ENCODE results near the gene GJA4. TPM values are rescaled to one million over a fixed set of nuclear protein-coding genes. Genes with fewer than 3 reads are reported as not detected.

GJA4 gene
- total RNA-seq, 2 donors from 2014 or later, result 3.8 to 15.9 TPM

DNA sequence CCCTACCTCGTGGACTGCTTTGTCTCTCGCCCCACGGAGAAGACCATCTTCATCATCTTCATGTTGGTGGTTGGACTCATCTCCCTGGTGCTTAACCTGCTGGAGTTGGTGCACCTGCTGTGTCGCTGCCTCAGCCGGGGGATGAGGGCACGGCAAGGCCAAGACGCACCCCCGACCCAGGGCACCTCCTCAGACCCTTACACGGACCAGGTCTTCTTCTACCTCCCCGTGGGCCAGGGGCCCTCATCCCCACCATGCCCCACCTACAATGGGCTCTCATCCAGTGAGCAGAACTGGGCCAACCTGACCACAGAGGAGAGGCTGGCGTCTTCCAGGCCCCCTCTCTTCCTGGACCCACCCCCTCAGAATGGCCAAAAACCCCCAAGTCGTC, 2.0 kb downstream of the GJA4 start:
- Histone ChIP-seq H3K27me3 (replicated peaks; ENCODE audit: insufficient read depth) (peaks cover 6% of the 10 kb centered on the region), H3K27ac (no peak overlapping the region), H3K36me3 (no peaks in the 10 kb centered on the region), H3K4me3 (no peak overlapping the region), H3K4me1 (replicated peaks) (no peaks in the 10 kb centered on the region), H3K9me3 (no peaks in the 10 kb centered on the region)
- WGBS, result 90% methylated on average over 12 of the region's 12 CpGs
- no peak for TF ChIP-seq POLR2A (IDR thresholded peaks at IDR 0.05)
- no peak for TF ChIP-seq CTCF (IDR thresholded peaks at IDR 0.05)
- TF ChIP-seq POLR2AphosphoS5 (IDR thresholded peaks at IDR 0.05), result no peak
- intact Hi-C loops (cut with DNase I), result no loop called here
- no peak for DNase-seq (ENCODE audit: low spot score)

DNA sequence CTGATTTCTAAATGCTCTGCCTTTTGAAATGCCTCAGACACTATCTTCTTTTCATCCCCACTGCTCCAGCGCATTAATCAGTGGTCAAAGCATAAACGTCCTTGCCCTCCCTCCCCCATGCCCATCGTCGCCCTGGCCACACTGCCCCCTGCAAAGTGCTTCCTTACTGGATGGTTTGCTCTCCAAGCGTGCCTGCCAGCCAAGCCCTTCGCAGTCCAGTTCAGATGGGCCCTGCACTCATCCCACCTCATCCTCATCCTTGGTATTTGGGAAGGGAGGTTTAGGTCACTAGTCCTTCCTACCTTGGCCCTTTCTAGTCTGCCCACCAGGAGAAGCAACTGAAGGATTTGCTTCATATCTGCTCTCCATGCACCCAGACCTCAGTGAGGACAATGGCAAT, 3.1 kb downstream of the GJA4 start:
- H3K4me3 ChIP-seq, result no peak overlapping the region
- no peak for DNase-seq (ENCODE audit: low spot score)
- intact Hi-C loops (cut with DNase I), result no loop called here
- H3K27me3 ChIP-seq (replicated peaks; ENCODE audit: insufficient read depth), result peaks cover 6% of the 10 kb centered on the region
- no peaks in the 10 kb centered on the region for H3K36me3 ChIP-seq
- H3K9me3 ChIP-seq, result no peaks in the 10 kb centered on the region
- H3K4me1 ChIP-seq (replicated peaks), result no peaks in the 10 kb centered on the region
- WGBS, result 77% methylated on average over 6 of the region's 6 CpGs
- H3K27ac ChIP-seq, result no peak overlapping the region
- no peak for TF ChIP-seq CTCF (IDR thresholded peaks at IDR 0.05)
- no peak for TF ChIP-seq POLR2AphosphoS5 (IDR thresholded peaks at IDR 0.05)
- no peak for TF ChIP-seq POLR2A (IDR thresholded peaks at IDR 0.05)

DNA sequence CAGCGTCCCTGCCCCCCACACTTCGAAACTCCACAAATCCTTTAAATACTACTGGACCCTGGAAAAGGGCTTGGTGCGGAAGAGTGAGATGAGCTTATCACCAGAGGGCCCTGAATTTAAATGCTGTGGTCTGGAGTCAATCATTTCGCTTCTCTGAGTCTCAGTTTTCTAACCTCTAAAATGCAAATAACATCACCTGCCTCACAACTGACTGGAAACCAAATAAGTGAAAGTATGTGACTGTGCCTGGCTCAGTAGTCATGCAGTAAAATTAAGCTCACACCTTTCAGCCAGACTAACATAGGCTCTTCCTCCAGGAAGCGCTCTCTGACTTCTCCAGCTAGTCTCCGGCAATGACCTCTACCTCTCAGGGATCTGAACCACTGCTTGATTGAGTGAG, 4.2 kb downstream of the GJA4 start:
- Histone ChIP-seq H3K27ac (no peak overlapping the region), H3K4me3 (no peak overlapping the region), H3K27me3 (replicated peaks; ENCODE audit: insufficient read depth) (peaks cover 6% of the 10 kb centered on the region), H3K4me1 (replicated peaks) (no peaks in the 10 kb centered on the region), H3K9me3 (no peaks in the 10 kb centered on the region), H3K36me3 (no peaks in the 10 kb centered on the region)
- intact Hi-C loops (cut with DNase I), result no loop called here
- TF ChIP-seq POLR2A (IDR thresholded peaks at IDR 0.05), result no peak
- no peak for TF ChIP-seq POLR2AphosphoS5 (IDR thresholded peaks at IDR 0.05)
- TF ChIP-seq CTCF (IDR thresholded peaks at IDR 0.05), result no peak
- WGBS, result 86% methylated on average over 6 of the region's 6 CpGs
- DNase-seq (ENCODE audit: low spot score), result no peak

DNA sequence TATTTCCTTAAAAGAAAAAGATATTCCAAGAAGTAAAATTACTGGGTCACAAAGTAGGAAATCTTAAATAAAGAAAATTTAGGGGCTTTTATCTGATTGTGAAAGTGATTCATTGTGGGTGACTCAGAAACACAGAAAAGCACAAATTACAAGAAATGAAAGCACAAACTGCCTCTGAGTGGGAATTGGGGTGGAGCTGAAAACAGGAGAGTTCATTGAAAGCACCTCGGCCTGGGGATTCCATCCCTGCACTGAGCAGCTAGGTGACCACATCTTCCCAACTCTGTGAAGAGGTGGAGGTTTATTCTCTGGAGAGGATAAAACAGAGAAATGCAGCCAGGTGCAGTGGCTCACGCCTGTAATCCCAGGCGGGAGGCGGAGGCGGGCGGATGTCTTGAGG, 7.4 kb downstream of the GJA4 start:
- no peak for TF ChIP-seq CTCF (IDR thresholded peaks at IDR 0.05)
- no peaks in the 10 kb centered on the region for H3K36me3 ChIP-seq
- no peaks in the 10 kb centered on the region for H3K27me3 ChIP-seq (replicated peaks; ENCODE audit: insufficient read depth)
- WGBS, result 86% methylated on average over 6 of the region's 6 CpGs
- intact Hi-C loops (cut with DNase I), result no loop called here
- no peak overlapping the region for H3K4me3 ChIP-seq
- H3K27ac ChIP-seq, result no peak overlapping the region
- DNase-seq (ENCODE audit: low spot score), result no peak
- H3K4me1 ChIP-seq (replicated peaks), result no peaks in the 10 kb centered on the region
- H3K9me3 ChIP-seq, result no peaks in the 10 kb centered on the region

DNA sequence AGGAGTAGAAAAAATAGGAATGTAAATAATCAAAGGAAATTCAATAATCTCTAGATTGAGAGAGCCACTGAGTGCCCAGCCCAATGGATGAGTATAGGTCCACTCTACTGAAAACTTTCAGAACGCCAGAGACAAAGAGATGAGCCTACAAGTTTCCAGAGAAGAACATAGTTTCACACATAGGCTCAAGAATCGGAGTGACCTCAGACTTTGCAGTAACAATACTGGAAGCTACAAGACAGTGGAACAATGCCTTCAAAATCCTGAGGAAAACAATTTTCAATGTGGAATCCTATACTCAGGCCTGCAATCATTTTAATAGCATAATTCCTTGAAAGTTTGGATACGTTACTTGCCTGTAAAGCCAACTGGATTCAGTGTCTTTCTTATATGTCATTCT, 11.0 kb downstream of the GJA4 start:
- Histone ChIP-seq H3K9me3 (no peaks in the 10 kb centered on the region), H3K27me3 (replicated peaks; ENCODE audit: insufficient read depth) (no peaks in the 10 kb centered on the region), H3K27ac (no peak overlapping the region), H3K4me1 (replicated peaks) (no peaks in the 10 kb centered on the region), H3K36me3 (no peaks in the 10 kb centered on the region), H3K4me3 (no peak overlapping the region)
- no peak for DNase-seq (ENCODE audit: low spot score)
- intact Hi-C loops (cut with DNase I), result no loop called here
- WGBS, result 96% methylated on average over 3 of the region's 3 CpGs
- no peak for TF ChIP-seq CTCF (IDR thresholded peaks at IDR 0.05)
- no peak for TF ChIP-seq POLR2A (IDR thresholded peaks at IDR 0.05)
- TF ChIP-seq POLR2AphosphoS5 (IDR thresholded peaks at IDR 0.05), result no peak
